Fibroblast of upper back skin (primary cell): ENCODE data around the gene SIDT2.
"Not testable (repeated sequence)": the region's sequence is repeated elsewhere in the genome, so short reads cannot be mapped to it uniquely, and the experiment has no call there.

Experiments used
- DNase-seq: peaks from one replicate; pipeline ENCODE4 v3.0.0-alpha.2; 2013

SIDT2 gene

GRCh38 chr11:117178210-117179034, at the start of gene SIDT2:
Gene SIDT2, plus strand, starts transcription at chr11:117178743. Its CDS starts 521 bp downstream, at chr11:117179264.
- peak; percentile 93 for DNase-seq

DNA sequence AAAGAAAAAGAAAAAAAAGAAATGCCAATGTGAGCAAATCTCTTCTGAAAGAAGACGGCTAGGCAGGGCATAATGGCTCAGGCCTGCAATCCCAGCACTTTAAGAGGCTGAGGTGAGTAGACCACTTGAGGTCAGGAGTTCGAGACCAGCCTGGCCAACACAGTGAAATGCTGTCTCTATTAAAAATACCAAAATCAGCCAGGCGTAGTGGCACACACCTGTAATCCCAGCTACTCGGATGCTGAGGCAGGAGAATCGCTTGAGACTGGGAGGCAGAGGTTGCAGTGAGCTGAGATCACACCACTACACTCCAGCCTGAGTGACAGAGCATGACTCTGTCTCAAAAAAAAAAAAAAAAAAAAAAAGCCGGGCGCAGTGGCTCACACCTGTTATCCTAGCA, 48.1 kb upstream of the SIDT2 start:
- DNase-seq, result not testable (repeated sequence)

DNA sequence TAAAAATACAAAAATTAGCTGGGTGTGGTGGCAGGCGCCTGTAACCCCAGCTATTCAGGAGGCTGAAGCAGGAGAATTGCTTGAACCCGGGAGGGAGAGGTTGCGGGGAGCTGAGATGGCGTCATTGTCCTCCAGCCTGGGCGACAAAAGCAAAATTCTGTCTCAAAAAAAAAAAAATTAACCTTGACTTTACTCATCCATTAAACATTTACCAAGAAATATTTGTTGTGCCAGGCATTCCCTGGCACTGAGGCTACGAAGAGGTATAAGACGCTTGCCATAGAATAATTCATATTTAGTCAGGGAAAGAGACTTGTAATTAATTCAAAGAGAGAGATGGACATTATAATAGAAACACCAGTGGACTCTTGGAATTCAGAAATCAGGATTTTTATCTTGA, 47.7 kb upstream of the SIDT2 start:
- DNase-seq, result no peak

DNA sequence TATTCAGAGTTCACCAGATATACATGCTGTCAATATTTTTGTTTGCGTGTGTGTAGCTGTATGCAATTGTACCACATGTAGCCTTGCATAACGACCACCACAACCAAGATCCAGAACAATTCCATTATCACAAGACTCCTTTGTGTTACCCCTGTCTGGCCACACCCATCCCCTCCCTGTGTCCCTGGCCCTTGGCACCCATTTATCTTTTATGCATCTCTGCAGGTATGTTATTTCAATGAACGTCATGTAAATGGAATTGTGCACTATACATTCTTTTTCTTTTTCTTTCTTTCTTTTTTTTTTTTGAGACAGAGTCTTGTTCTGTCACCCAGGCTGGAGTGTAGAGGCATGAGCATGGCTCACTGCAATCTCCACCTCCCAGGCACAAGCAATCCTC, 44.1 kb upstream of the SIDT2 start:
- no peak for DNase-seq

GRCh38 chr11:117134979-117135378, 43.6 kb upstream of the SIDT2 start:
- DNase-seq, result not testable (repeated sequence)

DNA sequence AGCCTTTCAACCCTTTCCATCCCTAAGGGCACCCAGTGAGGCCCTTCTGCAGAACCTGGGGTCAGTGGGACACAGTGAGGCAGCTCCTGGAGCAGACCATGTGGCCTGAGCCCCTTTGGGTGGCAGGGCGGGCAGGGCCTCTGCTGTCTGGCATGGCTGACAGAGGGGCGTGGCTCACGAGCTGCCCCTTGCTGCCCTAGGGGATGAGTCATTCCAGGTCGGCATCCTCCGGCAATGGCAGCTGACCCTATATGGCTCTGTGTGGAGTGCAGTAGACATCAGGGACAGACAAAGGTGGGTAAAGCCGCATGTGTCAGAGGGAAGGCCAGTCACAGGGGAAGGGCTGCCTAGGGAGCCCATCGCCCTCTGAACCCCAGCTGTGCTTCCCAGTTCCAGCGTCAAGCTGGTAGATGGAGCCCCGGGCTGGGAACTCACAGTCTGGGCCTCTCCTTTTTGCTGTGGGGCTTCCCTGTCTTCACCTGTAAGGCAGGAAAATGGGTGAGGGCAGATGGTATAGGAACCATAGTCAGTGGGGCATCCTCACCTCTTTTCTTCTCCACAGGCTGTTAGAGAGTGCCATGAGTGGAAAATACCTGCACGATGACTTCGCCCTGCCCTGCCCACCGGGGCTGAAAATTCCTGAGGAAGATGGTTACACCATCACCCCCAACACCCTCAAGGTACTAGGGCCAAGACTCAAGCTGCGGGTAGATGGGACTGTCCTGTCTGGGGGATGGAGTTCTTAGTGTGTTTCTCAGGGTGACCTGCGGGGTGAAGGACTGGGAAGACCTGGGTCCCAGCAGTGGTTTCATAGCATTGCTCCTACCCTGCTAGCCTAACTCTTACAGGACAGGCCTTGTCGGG, 41.1 kb upstream of the SIDT2 start:
- DNase-seq, result not testable (repeated sequence)

GRCh38 chr11:117143390-117143789, 35.2 kb upstream of the SIDT2 start:
- peak; percentile 56 for DNase-seq

DNA sequence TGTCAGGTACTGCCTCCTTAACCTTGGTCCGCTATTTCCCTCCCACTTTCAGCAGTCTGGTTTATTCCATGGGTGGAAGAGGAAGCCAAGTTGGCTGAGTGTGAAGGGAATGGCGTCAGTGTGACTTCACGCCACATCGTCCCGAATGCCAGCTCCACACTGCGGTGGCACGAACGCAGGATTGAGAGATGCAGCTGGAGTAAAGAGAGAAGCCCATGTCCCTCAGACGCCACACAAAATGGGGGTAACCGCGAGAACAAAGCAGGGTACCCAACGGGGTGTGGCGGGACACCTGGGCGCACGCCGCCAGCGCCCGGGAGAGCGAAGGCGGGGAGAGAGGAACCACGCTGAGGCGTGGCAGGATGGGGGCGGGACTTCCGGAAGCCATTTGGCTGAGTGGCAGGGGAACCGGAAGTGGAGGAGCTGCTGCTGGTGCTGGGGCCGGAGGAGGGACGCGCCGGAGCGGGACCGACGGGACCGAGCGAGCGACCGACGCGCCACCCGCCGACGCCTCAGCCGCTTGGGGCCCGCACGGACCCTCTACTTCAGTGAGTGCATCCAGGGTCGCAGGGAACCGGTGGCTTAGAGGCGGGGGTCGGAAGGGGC, 34.6 kb upstream of the SIDT2 start, which contains the start of gene PAFAH1B2:
TSS of gene PAFAH1B2 (plus strand) at position 417 of the 606 bp plus-strand sequence. CDS start 8,161 bp downstream, outside the sequence.
- DNase-seq, result peak; percentile 93

- peak; percentile 60 for DNase-seq
These were observed 33.8 kb upstream of the SIDT2 start for GRCh38 chr11:117144477-117145392.

DNA sequence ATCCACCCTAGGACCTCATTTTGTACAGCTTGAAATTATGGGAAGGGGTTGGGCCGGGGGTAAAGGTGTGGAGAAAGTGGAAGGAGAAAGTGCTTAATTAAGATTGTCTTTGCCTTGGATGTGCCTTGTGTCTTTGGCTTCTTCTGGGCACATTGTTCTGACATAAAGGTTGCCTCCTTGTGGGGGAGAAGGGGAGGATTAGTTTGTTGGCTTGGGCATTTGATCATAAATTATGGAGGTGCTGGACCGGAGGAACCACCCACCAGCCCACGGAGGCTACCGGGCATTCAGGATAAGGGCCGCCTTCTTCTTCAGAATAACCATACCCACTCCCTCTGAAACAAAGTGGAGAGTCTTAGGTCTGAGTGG, 33.2 kb upstream of the SIDT2 start:
- peak; percentile 41 for DNase-seq

GRCh38 chr11:117146521-117146920, 32.0 kb upstream of the SIDT2 start:
- peak; percentile 27 for DNase-seq

GRCh38 chr11:117152066-117152465, 26.5 kb upstream of the SIDT2 start:
- no peak for DNase-seq

DNA sequence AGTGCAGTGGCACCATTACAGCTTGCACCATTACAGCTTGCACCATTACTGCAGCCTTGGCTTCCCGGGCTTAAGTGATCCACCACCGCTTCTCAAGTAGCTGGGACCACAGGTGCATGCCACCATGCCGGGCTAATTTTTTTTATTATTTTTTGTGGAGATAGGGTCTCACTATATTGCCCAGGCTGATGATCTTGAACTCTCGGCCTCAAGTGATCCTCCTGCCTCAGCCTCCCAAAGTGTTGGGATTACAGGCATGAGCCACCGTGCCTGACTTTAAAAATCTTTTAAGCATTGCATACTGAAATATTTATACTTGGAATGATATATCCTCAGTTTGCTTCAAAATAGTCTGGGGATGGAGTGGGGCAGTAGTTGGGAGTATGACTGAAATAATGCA, 24.1 kb upstream of the SIDT2 start:
- DNase-seq, result no peak

DNA sequence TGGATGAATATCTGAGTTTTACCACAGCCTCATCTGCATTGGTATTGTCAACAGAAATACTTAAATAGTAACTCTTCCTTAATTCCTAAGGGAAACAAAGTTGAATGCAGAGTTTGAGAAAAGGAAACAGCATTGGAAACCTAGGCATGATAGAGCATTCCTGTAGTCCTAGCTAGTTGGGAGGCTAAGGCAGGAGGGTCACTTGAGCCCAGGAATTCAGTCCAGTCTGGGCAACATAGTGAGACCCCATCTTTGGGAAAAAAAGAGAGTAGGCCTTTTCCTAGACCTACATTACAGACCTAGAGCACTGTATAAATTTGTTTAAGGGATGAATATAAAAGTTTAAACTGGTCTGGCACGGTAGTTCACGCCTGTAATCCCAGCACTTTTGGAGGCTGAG, 21.0 kb upstream of the SIDT2 start:
- DNase-seq, result no peak

DNA sequence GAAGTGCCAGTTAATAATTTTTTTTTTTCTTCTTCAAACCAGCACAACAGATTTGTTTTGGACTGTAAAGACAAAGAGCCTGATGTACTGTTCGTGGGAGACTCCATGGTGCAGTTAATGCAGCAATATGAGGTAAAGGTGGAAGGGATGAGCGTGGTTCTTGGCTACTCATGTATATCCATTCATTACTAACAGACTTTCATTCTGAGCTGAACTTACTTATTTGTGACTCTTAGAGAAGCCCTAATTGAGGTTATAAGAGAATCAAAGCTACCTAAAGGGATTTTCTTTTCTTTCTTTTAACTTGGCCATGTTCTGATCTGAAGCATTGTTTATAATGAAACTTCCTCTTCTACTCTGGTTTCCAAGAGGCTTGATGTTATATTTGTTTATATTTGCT, 18.7 kb upstream of the SIDT2 start:
- no peak for DNase-seq

- DNase-seq, result no peak
These were observed 17.7 kb upstream of the SIDT2 start for GRCh38 chr11:117160826-117161225.

DNA sequence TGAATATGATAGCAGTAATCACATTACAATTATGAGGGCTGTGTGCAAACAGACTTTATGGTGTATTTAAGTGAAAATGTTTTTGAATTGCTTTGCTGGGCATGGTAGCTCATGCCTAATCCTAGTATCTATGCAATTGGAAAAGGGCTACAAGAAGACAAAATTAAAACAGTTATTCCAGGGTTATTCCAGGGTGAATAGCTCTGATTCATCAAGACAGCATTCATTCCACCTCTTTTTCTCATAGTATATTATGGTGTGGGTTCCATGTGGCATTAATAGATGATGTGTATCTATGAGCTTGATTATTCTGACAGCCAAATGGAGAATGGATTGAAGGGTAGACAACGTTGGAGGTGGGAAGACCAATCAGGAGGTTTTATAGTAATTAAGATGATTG, 12.1 kb upstream of the SIDT2 start:
- DNase-seq, result peak; percentile 20

- no peak for DNase-seq
These were observed 8.8 kb upstream of the SIDT2 start for GRCh38 chr11:117169736-117170135.

DNA sequence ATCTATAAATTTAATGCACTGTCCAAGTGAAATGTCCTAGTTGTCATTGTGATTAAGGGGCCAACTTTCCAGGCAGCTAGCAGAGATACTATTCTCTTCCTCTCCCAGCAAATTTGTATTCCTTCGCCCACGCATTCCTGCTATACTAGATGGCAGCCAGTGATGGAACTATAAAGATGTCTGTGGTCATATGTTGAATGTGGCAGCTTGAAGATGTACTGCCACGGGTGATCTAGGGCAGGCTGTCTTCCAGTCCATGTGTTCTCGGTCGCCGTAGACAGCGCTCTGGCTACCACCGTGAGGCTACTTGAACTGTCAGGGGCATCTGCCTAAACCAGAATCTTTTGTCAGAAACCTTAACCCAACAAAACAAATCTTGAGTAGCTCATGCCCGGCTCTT, 8.3 kb upstream of the SIDT2 start:
- DNase-seq, result no peak

DNA sequence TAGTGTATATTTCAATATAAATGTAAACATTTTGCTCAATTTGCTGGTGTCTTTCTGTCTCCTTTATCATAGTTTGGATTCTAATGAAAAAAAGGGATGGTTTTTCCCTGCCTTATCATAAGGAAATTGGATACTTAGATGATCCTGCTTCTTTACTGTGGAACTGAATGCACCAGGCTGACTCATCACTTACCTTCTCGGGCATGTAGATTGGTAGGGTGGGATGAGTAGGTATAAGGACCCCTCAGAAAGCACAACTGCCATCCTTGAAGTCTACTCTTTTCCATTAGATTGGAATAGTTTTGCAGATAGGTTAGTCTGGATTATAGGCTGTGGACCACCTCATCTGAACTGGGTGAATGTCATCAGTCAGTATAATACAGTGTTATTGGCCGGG, 7.5 kb upstream of the SIDT2 start:
- no peak for DNase-seq

DNA sequence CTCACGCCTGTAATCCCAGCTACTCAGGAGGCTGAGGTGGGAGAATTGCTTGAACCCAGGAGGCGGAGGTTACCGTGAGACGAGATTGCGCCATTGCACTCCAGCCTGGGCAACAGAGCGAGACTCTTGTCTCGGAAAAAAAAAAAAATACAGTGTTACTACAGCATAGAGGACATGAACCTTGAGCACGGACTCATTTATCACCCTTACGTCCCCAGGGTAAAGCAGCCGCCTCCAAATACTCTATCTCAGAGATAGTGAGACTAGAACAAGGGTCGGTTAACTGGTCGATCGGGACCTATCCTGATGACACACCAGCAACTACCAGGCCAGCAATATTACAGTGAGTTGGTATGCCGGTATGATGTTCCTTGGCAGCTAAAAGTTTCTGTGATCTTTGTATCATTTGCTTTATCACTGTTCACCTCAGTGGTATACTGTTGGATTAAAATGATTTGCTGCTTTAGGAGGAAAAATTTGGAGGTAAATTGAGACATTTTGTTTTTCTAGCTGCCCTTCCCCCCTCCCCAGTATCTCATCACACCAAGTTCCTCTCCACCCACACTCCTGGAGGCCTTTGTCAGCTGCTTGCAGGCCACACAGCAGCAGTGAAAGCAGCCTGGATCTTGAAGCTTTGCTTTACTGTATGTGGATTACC, 7.0 kb upstream of the SIDT2 start:
- DNase-seq, result no peak
